HepG2 (cell line): ENCODE data around the gene TXNL4A. TPM values are rescaled to one million over a fixed set of nuclear protein-coding genes. Genes with fewer than 3 reads are reported as not detected.
A peak's percentile ranks its signal among the peaks of the same experiment; 100 is the strongest.

ENCODE experiments used
- ATRX ChIP-seq: sonication (generic); formaldehyde crosslinking; IDR thresholded peaks from 2 replicates; pipeline ENCODE4 v1.4.0; 2020; ENCODE audit warnings: missing genetic modification reagents, borderline replicate concordance
- HNRNPLL ChIP-seq: fragments of 200-400 bp; formaldehyde crosslinking; IDR thresholded peaks from 2 replicates; pipeline ENCODE4 v1.6.1; 2017; ENCODE audit warnings: mild to moderate bottlenecking, low read depth, low read length; ENCODE audit not compliant: poor library complexity, severe bottlenecking
- HNRNPUL1 ChIP-seq: fragments of 200-400 bp; formaldehyde crosslinking; IDR thresholded peaks from 2 replicates; pipeline ENCODE4 v1.6.1; 2017; ENCODE audit warnings: low read depth, mild to moderate bottlenecking, low read length, moderate library complexity
- MED8 ChIP-seq: sonication (generic); formaldehyde crosslinking; IDR thresholded peaks from 2 replicates; pipeline ENCODE4 v1.8.1; 2023; ENCODE audit warnings: mild to moderate bottlenecking, missing genetic modification reagents; ENCODE audit not compliant: insufficient replicate concordance
- NFE2L1 ChIP-seq: sonication (generic); formaldehyde crosslinking; IDR thresholded peaks from 2 replicates; pipeline ENCODE4 v1.4.0; 2020; ENCODE audit warnings: missing genetic modification reagents, mild to moderate bottlenecking, borderline replicate concordance
- PLRG1 ChIP-seq: fragments of 450-650 bp; conservative IDR thresholded peaks from 2 replicates; pipeline ENCODE4 v1.6.1; 2016
- RFX5 ChIP-seq: IDR thresholded peaks from 2 replicates; pipeline ENCODE4 v1.6.1; 2011; ENCODE audit warnings: low read depth, low read length, improper control_type of control experiment
- SRF ChIP-seq: IDR thresholded peaks from 2 replicates; pipeline ENCODE4 v1.6.1; 2011; ENCODE audit warnings: mild to moderate bottlenecking, low read depth, low read length, moderate library complexity
- TFE3 ChIP-seq: IDR thresholded peaks from 2 replicates; pipeline ENCODE4 v1.6.1; 2016
- ZBTB26 ChIP-seq: IDR thresholded peaks from 2 replicates; pipeline ENCODE4 v1.6.1; 2016; ENCODE audit warnings: missing compliant biosample characterization, missing genetic modification reagents, borderline replicate concordance
- ZBTB8A ChIP-seq: sonication (generic); formaldehyde crosslinking; IDR thresholded peaks from 2 replicates; pipeline ENCODE4 v1.4.0; 2020; ENCODE audit warnings: mild to moderate bottlenecking, low read depth, missing genetic modification reagents, borderline replicate concordance
- ZFP36L1 ChIP-seq: sonication (generic); formaldehyde crosslinking; IDR thresholded peaks from 2 replicates; pipeline ENCODE4 v1.8.0; 2022; ENCODE audit warnings: mild to moderate bottlenecking, missing genetic modification reagents, moderate library complexity
- ZIK1 ChIP-seq: sonication (generic); formaldehyde crosslinking; IDR thresholded peaks from 2 replicates; pipeline ENCODE4 v1.5.0; 2020; ENCODE audit warnings: mild to moderate bottlenecking, low read depth, missing genetic modification reagents, borderline replicate concordance
- ZNF121 ChIP-seq: sonication (generic); formaldehyde crosslinking; IDR thresholded peaks from 2 replicates; pipeline ENCODE4 v1.5.0; 2020; ENCODE audit warnings: mild to moderate bottlenecking, missing genetic modification reagents
- ZNF432 ChIP-seq: sonication (generic); formaldehyde crosslinking; IDR thresholded peaks from 2 replicates; pipeline ENCODE4 v1.5.0; 2020; ENCODE audit warnings: missing genetic modification reagents, mild to moderate bottlenecking, borderline replicate concordance
- ZNF446 ChIP-seq: sonication (generic); formaldehyde crosslinking; IDR thresholded peaks from 2 replicates; pipeline ENCODE4 v1.5.0; 2020; ENCODE audit warnings: mild to moderate bottlenecking, missing genetic modification reagents
- ZNF576 ChIP-seq: sonication (generic); formaldehyde crosslinking; IDR thresholded peaks from 2 replicates; pipeline ENCODE4 v1.4.0; 2020; ENCODE audit warnings: mild to moderate bottlenecking, missing genetic modification reagents
- ZNF879 ChIP-seq: sonication (generic); formaldehyde crosslinking; IDR thresholded peaks from 2 replicates; pipeline ENCODE4 v1.8.1; 2023; ENCODE audit warnings: missing genetic modification reagents
- polyA plus RNA-seq, 8 experiments: library from polyadenylated mRNA; depleted of rRNA in 3 of 8; stranded (reverse) in 7 of 8; unstranded in 1 of 8; fragments of >200 nt; fragmentation: Illumina TruSeq in 4 of 8; extraction: Trizol in 4 of 8; gene quantifications; 2 replicates each; pipeline versions ENCODE4 v1.2.1 to v1.2.3, GENCODE V29; 2011 to 2016; ENCODE audit warnings: low read depth in 4 of 8, missing spikeins in 1 of 8, mixed read lengths in 1 of 8; ENCODE audit not compliant: insufficient read depth in 1 of 8
- total RNA-seq, 5 experiments: library from RNA; depleted of rRNA; stranded (reverse); fragments of >200 nt; fragmentation: Illumina TruSeq; extraction: Trizol; gene quantifications; 2 replicates each; pipeline ENCODE4 v1.2.3, GENCODE V29; 2016; ENCODE audit warnings: low read depth in 1 of 5
- TF ChIP-seq, protein P1 (sequence below), 2 experiments: fragments of 450-650 bp in 1 of 2; sonication (generic) in 1 of 2; formaldehyde crosslinking; IDR thresholded peaks; 2 replicates each; pipeline versions ENCODE4 v1.5.0 to v1.8.0; 2020 to 2022; ENCODE audit warnings: mild to moderate bottlenecking in 1 of 2, missing genetic modification reagents in 1 of 2
- TF ChIP-seq, protein P2 (sequence below): sonication (generic); formaldehyde crosslinking; conservative IDR thresholded peaks from 2 replicates; pipeline ENCODE4 v1.8.1; 2023; ENCODE audit warnings: missing genetic modification reagents
- TF ChIP-seq, protein P3 (sequence below): sonication (generic); formaldehyde crosslinking; IDR thresholded peaks from 2 replicates; pipeline ENCODE4 v1.4.0; 2020; ENCODE audit warnings: missing genetic modification reagents
- TF ChIP-seq, protein P4 (sequence below): sonication (generic); formaldehyde crosslinking; IDR thresholded peaks from 2 replicates; pipeline ENCODE4 v1.5.1; 2020; ENCODE audit warnings: mild to moderate bottlenecking, missing genetic modification reagents, moderate library complexity

Gene TXNL4A
- total and polyA plus RNA-seq, 2 of the 13 experiments (the other 11 are each of a cell fraction or from before 2014, with no cell fraction given), result 172 to 202 TPM

DNA sequence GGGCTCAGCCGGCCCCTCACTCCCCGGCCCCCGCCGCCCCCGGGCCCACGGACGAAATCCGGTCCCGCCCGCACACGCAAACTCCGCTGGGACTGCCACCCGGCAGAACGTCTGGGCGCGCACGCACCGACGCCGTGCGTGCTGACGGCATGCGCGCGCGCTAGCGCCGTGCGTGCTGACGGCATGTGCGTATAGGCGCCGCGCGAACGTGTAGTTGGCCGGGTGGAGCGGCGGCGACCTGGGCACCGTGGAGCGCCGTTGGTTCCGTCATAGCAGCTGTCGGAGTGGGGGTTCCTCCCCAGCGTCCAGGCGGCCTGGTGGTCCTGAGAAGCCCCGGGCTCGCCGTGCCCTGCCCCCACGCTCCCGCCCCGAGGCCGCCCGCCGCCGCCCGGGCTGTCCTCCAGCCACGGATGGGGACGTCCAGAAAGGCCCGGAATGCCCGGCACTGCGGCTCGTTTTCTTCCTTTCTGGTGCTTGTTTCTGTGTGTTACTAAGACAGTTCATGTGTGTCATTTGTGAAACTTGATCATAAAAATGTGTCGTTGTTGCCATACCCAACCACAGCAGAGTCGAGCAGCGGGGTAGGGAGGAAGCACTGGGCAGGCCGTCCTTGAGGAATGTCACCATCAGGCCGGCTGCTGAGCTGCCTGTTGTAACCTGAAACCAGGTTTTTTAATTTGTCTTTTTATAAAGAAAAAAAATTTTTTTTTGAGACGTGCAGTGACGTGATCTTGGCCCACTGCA is at the start of gene TXNL4A (continued):
- TF ChIP-seq NFE2L1 (no peak; the same call in 1 of the 2 replicates), ZBTB26 (CRISPR knock-in tag) (peak; percentile 38; the same call in 1 of the 2 replicates), SRF (no peak), PLRG1 (no peak), RFX5 (no peak), ZIK1 (CRISPR knock-in tag) (peak; percentile 67; the same call in 1 of the 2 replicates), ZNF879 (CRISPR knock-in tag) (no peak), HNRNPLL (peak; percentile 90), ZNF446 (CRISPR knock-in tag) (peak; percentile 81; the same call in 1 of the 2 replicates), MED8 (CRISPR knock-in tag) (peak; percentile 21), ZFP36L1 (CRISPR knock-in tag) (peak; percentile 67; the same call in 1 of the 2 replicates), TFE3 (CRISPR knock-in tag) (no peak; the same call in 1 of the 2 replicates), ZNF121 (peak; percentile 66; the same call in 1 of the 2 replicates), ZBTB8A (CRISPR knock-in tag) (no peak), HNRNPUL1 (no peak), ZNF576 (CRISPR knock-in tag) (no peak), ZNF432 (CRISPR knock-in tag) (no peak), ATRX (CRISPR knock-in tag) (no peak)
- TF ChIP-seq, protein P1, sequence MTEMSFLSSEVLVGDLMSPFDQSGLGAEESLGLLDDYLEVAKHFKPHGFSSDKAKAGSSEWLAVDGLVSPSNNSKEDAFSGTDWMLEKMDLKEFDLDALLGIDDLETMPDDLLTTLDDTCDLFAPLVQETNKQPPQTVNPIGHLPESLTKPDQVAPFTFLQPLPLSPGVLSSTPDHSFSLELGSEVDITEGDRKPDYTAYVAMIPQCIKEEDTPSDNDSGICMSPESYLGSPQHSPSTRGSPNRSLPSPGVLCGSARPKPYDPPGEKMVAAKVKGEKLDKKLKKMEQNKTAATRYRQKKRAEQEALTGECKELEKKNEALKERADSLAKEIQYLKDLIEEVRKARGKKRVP (CRISPR knock-in tag; IDR thresholded peaks at IDR 0.05), result peak in 1 of 2 experiments; percentile 26; a peak in 1 of 4 replicates
- TF ChIP-seq, protein P2, sequence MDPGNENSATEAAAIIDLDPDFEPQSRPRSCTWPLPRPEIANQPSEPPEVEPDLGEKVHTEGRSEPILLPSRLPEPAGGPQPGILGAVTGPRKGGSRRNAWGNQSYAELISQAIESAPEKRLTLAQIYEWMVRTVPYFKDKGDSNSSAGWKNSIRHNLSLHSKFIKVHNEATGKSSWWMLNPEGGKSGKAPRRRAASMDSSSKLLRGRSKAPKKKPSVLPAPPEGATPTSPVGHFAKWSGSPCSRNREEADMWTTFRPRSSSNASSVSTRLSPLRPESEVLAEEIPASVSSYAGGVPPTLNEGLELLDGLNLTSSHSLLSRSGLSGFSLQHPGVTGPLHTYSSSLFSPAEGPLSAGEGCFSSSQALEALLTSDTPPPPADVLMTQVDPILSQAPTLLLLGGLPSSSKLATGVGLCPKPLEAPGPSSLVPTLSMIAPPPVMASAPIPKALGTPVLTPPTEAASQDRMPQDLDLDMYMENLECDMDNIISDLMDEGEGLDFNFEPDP (CRISPR knock-in tag), result no peak
- TF ChIP-seq, protein P3, sequence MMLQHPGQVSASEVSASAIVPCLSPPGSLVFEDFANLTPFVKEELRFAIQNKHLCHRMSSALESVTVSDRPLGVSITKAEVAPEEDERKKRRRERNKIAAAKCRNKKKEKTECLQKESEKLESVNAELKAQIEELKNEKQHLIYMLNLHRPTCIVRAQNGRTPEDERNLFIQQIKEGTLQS (CRISPR knock-in tag), result no peak
- TF ChIP-seq, protein P4, sequence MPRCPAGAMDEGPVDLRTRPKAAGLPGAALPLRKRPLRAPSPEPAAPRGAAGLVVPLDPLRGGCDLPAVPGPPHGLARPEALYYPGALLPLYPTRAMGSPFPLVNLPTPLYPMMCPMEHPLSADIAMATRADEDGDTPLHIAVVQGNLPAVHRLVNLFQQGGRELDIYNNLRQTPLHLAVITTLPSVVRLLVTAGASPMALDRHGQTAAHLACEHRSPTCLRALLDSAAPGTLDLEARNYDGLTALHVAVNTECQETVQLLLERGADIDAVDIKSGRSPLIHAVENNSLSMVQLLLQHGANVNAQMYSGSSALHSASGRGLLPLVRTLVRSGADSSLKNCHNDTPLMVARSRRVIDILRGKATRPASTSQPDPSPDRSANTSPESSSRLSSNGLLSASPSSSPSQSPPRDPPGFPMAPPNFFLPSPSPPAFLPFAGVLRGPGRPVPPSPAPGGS (CRISPR knock-in tag), result peak; percentile 53; the same call in 1 of the 2 replicates
